ENCODE measurements around the gene GBX2. TPM values are rescaled to one million over a fixed set of nuclear protein-coding genes. Genes with fewer than 3 reads are reported as not detected.

GBX2 gene
- total and polyA plus RNA-seq, 5 donors: not detected

DNA sequence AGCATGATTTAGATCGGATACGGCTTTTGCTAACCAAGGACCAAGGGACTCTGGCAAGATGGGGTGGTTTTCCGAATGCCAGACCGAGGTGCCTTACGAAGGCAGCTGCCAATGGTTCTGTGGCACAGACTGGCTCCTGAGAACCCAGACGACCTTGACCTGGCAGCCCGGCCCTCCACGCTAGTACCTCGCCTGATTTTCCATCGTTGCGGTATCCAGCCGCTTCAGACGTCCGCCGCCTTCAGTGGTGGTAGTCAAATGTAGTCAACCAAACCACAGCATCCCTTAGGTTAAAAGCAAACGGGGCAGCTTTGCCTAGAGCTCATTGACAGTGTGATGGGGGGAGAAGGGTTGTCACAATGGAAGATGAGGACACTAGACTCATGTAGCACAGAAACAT lies 42.6 kb downstream of the GBX2 start:
- ATAC-seq (no peak), DNase-seq (no peak)
- H3K27ac ChIP-seq (ENCODE audit: low read length): no peak overlapping the region
- H3K4me1 ChIP-seq (ENCODE audit: control insufficient read depth, insufficient read depth, low read length): no peaks in the 10 kb centered on the region
- intact Hi-C loops (cut with DNase I): no loop called here
- H3K4me3 ChIP-seq (ENCODE audit: low read length): no peak overlapping the region
- no peaks in the 10 kb centered on the region for H3K27me3 ChIP-seq (ENCODE audit: control insufficient read depth, insufficient read depth)
- WGBS: 97% methylated on average over 16 of the region's 16 CpGs
- H3K9me3 ChIP-seq (ENCODE audit: control insufficient read depth, low read length): no peaks in the 10 kb centered on the region

DNA sequence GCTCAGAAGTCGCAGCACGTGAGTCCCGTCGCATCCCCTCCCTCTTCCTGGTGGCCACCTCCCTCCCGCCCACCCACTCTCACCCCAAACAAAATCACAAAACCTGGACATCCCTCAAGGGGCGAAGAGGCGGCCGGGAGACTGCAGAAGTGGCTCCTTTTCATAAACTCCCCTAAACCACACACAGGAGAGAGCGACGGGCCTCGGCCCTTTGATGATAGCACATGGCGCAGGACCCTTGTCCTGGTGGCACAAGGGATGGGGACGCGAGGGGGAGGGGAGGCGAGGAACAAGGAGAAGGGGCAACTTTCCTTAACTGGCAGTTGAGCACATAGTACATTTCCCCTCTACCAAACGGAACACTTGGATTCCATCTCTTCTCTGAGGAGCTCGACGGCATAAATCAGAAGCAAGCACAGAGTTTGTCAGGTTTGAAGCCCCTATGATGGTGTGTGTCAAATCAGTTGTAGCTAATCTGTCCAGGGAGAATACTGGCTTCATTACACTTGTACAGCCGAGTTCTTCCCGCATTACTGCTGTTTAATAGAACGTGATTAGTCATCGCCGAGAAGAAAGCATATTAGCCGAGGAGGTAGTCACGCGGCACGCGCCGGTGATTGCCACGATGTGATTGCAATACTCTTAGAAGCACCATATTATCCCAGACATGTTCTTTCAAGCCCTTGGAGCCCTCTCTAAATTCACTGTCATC lies 43.8 kb downstream of the GBX2 start:
- DNase-seq (no peak), ATAC-seq (no peak)
- intact Hi-C loops (cut with DNase I): no loop called here
- H3K4me1 ChIP-seq (ENCODE audit: control insufficient read depth, insufficient read depth, low read length): no peaks in the 10 kb centered on the region
- 96% methylated on average over 30 of the region's 30 CpGs for WGBS
- H3K4me3 ChIP-seq (ENCODE audit: low read length): no peak overlapping the region
- H3K27ac ChIP-seq (ENCODE audit: low read length): no peak overlapping the region
- H3K9me3 ChIP-seq (ENCODE audit: control insufficient read depth, low read length): no peaks in the 10 kb centered on the region
- no peaks in the 10 kb centered on the region for H3K27me3 ChIP-seq (ENCODE audit: control insufficient read depth, insufficient read depth)

DNA sequence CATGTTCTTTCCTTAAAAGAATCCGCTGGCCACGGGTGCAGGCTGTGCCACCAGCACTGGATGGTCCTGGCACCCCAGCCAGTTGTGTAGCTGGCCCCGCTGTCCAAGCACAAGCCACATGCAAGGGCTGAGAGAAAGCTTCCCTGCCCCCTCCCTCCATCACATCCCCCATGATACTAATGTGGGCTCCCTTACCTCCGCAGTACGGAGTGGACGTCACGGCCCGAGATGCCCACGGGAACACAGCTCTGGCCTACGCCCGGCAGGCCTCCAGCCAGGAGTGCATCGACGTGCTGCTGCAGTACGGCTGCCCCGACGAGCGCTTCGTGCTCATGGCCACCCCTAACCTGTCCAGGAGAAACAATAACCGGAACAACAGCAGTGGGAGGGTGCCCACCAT lies 44.5 kb downstream of the GBX2 start:
- DNase-seq (no peak), ATAC-seq (no peak)
- no peaks in the 10 kb centered on the region for H3K9me3 ChIP-seq (ENCODE audit: control insufficient read depth, low read length)
- H3K27ac ChIP-seq (ENCODE audit: low read length): no peak overlapping the region
- intact Hi-C loops (cut with DNase I): no loop called here
- H3K27me3 ChIP-seq (ENCODE audit: control insufficient read depth, insufficient read depth): no peaks in the 10 kb centered on the region
- 95% methylated on average over 19 of the region's 19 CpGs for WGBS
- H3K4me3 ChIP-seq (ENCODE audit: low read length): no peak overlapping the region
- no peaks in the 10 kb centered on the region for H3K4me1 ChIP-seq (ENCODE audit: control insufficient read depth, insufficient read depth, low read length)

DNA sequence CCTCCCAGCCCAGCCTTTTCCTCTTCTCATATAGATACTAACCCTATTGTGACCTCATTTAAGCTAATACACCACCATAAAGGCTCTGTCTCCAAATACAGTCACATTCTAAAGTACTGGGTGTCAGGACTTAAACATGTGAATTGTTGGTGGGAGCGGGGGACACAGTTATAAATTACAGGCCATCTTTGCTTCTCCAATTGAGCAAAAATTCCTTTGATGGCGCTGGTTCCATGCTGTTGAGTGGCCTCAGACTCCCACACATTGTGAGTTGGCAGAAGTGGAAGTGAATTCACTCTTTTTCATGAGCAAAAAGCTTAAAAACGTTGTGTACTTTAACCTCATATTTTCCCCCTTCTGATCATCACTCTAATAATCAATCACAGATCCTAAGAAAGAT lies 46.0 kb downstream of the GBX2 start:
- no peaks in the 10 kb centered on the region for H3K4me1 ChIP-seq (ENCODE audit: control insufficient read depth, insufficient read depth, low read length)
- no peaks in the 10 kb centered on the region for H3K27me3 ChIP-seq (ENCODE audit: control insufficient read depth, insufficient read depth)
- no peak for DNase-seq
- no peak overlapping the region for H3K4me3 ChIP-seq (ENCODE audit: low read length)
- no peak for ATAC-seq
- no peaks in the 10 kb centered on the region for H3K9me3 ChIP-seq (ENCODE audit: control insufficient read depth, low read length)
- WGBS: 82% methylated on average over 3 of the region's 3 CpGs
- intact Hi-C loops (cut with DNase I): no loop called here
- no peak overlapping the region for H3K27ac ChIP-seq (ENCODE audit: low read length)

- Histone ChIP-seq H3K27ac (ENCODE audit: low read length) (no peak overlapping the region), H3K9me3 (ENCODE audit: control insufficient read depth, low read length) (no peaks in the 10 kb centered on the region), H3K4me1 (ENCODE audit: control insufficient read depth, insufficient read depth, low read length) (no peaks in the 10 kb centered on the region), H3K4me3 (ENCODE audit: low read length) (no peak overlapping the region), H3K27me3 (ENCODE audit: control insufficient read depth, insufficient read depth) (no peaks in the 10 kb centered on the region)
- intact Hi-C loops (cut with DNase I): no loop called here
- 98% methylated on average over 7 of the region's 7 CpGs for WGBS
- ATAC-seq (no peak), DNase-seq (no peak)
These were observed 46.6 kb downstream of the GBX2 start for GRCh38 chr2:236121546-236121945.

- no peak overlapping the region for H3K27ac ChIP-seq (ENCODE audit: low read length)
- WGBS: 88% methylated on average over 5 of the region's 5 CpGs
- H3K4me1 ChIP-seq (ENCODE audit: control insufficient read depth, insufficient read depth, low read length): no peaks in the 10 kb centered on the region
- no peaks in the 10 kb centered on the region for H3K27me3 ChIP-seq (ENCODE audit: control insufficient read depth, insufficient read depth)
- ATAC-seq (no peak), DNase-seq (no peak)
- no peaks in the 10 kb centered on the region for H3K9me3 ChIP-seq (ENCODE audit: control insufficient read depth, low read length)
- H3K4me3 ChIP-seq (ENCODE audit: low read length): no peak overlapping the region
- intact Hi-C loops (cut with DNase I): no loop called here
These were observed 47.4 kb downstream of the GBX2 start for GRCh38 chr2:236120829-236121228.

DNA sequence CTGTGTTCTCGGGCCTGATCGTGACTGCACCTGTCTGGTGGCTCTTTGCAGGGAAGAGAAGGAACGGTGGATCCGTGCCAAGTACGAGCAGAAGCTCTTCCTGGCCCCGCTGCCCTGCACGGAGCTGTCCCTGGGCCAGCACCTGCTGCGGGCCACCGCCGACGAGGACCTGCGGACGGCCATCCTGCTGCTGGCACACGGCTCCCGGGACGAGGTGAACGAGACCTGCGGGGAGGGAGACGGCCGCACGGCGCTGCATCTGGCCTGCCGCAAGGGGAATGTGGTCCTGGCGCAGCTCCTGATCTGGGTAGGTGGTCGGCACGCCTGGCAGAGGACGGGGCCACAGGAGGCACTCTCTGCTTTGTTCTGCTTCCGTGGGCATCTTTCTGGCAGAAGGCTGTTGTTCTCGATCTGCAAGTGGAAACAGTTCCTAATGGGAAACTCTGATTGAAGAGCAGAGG lies 48.0 kb downstream of the GBX2 start:
- Histone ChIP-seq H3K9me3 (ENCODE audit: control insufficient read depth, low read length) (no peaks in the 10 kb centered on the region), H3K27ac (ENCODE audit: low read length) (no peak overlapping the region), H3K4me3 (ENCODE audit: low read length) (no peak overlapping the region), H3K27me3 (ENCODE audit: control insufficient read depth, insufficient read depth) (no peaks in the 10 kb centered on the region), H3K4me1 (ENCODE audit: control insufficient read depth, insufficient read depth, low read length) (no peaks in the 10 kb centered on the region)
- 87% methylated on average over 29 of the region's 29 CpGs for WGBS
- intact Hi-C loops (cut with DNase I): no loop called here
- ATAC-seq (no peak), DNase-seq (no peak)

- no peak overlapping the region for H3K27ac ChIP-seq (ENCODE audit: low read length)
- no peak overlapping the region for H3K4me3 ChIP-seq (ENCODE audit: low read length)
- 89% methylated on average over 13 of the region's 13 CpGs for WGBS
- DNase-seq (peak in 1 of 3 donors; percentile 1), ATAC-seq (no peak)
- no peaks in the 10 kb centered on the region for H3K27me3 ChIP-seq (ENCODE audit: control insufficient read depth, insufficient read depth)
- no peaks in the 10 kb centered on the region for H3K9me3 ChIP-seq (ENCODE audit: control insufficient read depth, low read length)
- H3K4me1 ChIP-seq (ENCODE audit: control insufficient read depth, insufficient read depth, low read length): no peaks in the 10 kb centered on the region
- intact Hi-C loops (cut with DNase I): no loop called here
These were observed 48.7 kb downstream of the GBX2 start for GRCh38 chr2:236119476-236119875.

- ATAC-seq (no peak), DNase-seq (peak in 1 of 3 donors; percentile 20)
- H3K9me3 ChIP-seq (ENCODE audit: control insufficient read depth, low read length): no peaks in the 10 kb centered on the region
- no peak overlapping the region for H3K4me3 ChIP-seq (ENCODE audit: low read length)
- H3K4me1 ChIP-seq (ENCODE audit: control insufficient read depth, insufficient read depth, low read length): no peaks in the 10 kb centered on the region
- intact Hi-C loops (cut with DNase I): no loop called here
- H3K27me3 ChIP-seq (ENCODE audit: control insufficient read depth, insufficient read depth): no peaks in the 10 kb centered on the region
- H3K27ac ChIP-seq (ENCODE audit: low read length): no peak overlapping the region
- 89% methylated on average over 4 of the region's 4 CpGs for WGBS
These were observed 49.2 kb downstream of the GBX2 start for GRCh38 chr2:236119003-236119402.

DNA sequence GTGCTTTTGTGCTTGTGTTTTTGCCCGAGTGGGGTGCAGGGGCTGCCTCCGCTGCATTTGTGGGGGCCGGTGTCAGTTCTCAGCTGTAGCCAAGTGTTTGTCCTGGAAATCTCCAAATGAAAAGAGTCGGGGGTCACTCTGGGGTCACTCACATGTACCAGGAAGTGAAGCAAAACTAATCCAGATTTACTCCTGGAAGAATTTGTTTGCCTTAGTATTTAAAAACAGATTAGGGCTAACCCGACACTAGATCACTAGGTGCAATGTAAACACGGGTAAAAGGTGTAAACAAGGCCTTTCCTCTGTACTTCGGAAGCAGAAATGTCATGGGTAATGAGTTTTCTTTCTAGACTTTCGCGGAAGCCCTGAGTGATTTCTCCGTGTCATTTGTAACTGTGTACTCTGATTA lies 50.3 kb downstream of the GBX2 start:
- Histone ChIP-seq H3K4me1 (ENCODE audit: control insufficient read depth, insufficient read depth, low read length) (no peaks in the 10 kb centered on the region), H3K4me3 (ENCODE audit: low read length) (no peak overlapping the region), H3K27me3 (ENCODE audit: control insufficient read depth, insufficient read depth) (no peaks in the 10 kb centered on the region), H3K9me3 (ENCODE audit: control insufficient read depth, low read length) (no peaks in the 10 kb centered on the region), H3K27ac (ENCODE audit: low read length) (no peak overlapping the region)
- ATAC-seq (no peak), DNase-seq (no peak)
- 65% methylated on average over 10 of the region's 10 CpGs for WGBS
- intact Hi-C loops (cut with DNase I): no loop called here

- DNase-seq (no peak), ATAC-seq (no peak)
- 87% methylated on average over 10 of the region's 10 CpGs for WGBS
- Histone ChIP-seq H3K9me3 (ENCODE audit: control insufficient read depth, low read length) (no peaks in the 10 kb centered on the region), H3K27ac (ENCODE audit: low read length) (no peak overlapping the region), H3K4me3 (ENCODE audit: low read length) (no peak overlapping the region), H3K27me3 (ENCODE audit: control insufficient read depth, insufficient read depth) (no peaks in the 10 kb centered on the region), H3K4me1 (ENCODE audit: control insufficient read depth, insufficient read depth, low read length) (no peaks in the 10 kb centered on the region)
- intact Hi-C loops (cut with DNase I): no loop called here
These were observed 50.8 kb downstream of the GBX2 start for GRCh38 chr2:236117401-236117800.
